Stimulated activated CD4-positive, alpha-beta T cell treated with anti-CD3 and anti-CD28 coated beads, Interleukin-1b, Interleukin-23, amount 100 ng/mL, for 24 hours (primary cell): ENCODE results near the gene ICE1.
"Not testable (repeated sequence)": the region's sequence is repeated elsewhere in the genome, so short reads cannot be mapped to it uniquely, and the experiment has no call there.

Experiments used
- DNase-seq, 4 experiments: peaks; one replicate each; pipeline ENCODE4 v3.0.0-alpha.2; 2020; ENCODE audit warnings: low read depth in 4 of 4, low spot score in 1 of 4

Gene ICE1

GRCh38 chr5:5403741-5404140 lies 18.7 kb upstream of the ICE1 start:
- DNase-seq: no peak

GRCh38 chr5:5404381-5404780 lies 18.1 kb upstream of the ICE1 start:
- DNase-seq: no peak

- no peak for DNase-seq
These were observed 17.0 kb upstream of the ICE1 start for GRCh38 chr5:5405441-5405840.

- no peak for DNase-seq
These were observed 14.6 kb upstream of the ICE1 start for GRCh38 chr5:5407924-5408323.

- DNase-seq: no peak
These were observed 13.2 kb upstream of the ICE1 start for GRCh38 chr5:5409151-5409810.

DNA sequence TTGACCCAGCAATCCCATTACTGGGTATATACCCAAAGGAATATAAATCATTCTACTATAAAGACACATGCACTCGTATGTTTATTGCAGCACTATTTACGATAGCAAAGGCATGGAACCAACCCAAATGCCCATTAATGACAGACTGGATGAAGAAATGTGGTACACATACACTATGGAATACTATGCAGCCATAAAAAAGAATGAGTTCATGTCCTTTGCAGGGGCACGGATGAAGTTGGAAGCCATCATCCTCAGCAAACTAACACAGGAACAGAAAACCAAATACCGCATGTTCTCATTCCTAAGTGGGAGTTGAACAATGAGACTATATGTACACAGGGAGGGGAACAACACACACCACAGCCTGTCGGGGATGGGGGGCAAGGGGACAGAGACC lies 8.6 kb upstream of the ICE1 start:
- not testable (repeated sequence) for DNase-seq

GRCh38 chr5:5414999-5415398 lies 7.5 kb upstream of the ICE1 start:
- DNase-seq: no peak

- DNase-seq: no peak
These were observed 5.7 kb upstream of the ICE1 start for GRCh38 chr5:5416733-5417132.

- no peak for DNase-seq
These were observed 4.5 kb upstream of the ICE1 start for GRCh38 chr5:5418006-5418405.

- DNase-seq: no peak
These were observed 3.7 kb upstream of the ICE1 start for GRCh38 chr5:5418764-5419163.

- DNase-seq: no peak
These were observed 2.9 kb upstream of the ICE1 start for GRCh38 chr5:5419291-5420210.

- no peak for DNase-seq
These were observed 2.2 kb upstream of the ICE1 start for GRCh38 chr5:5420251-5420650.

GRCh38 chr5:5421149-5421960 lies 1.1 kb upstream of the ICE1 start:
- no peak for DNase-seq

GRCh38 chr5:5422819-5423515 lies 490 bp downstream of the ICE1 start:
- DNase-seq: peak in 1 of 4 experiments; percentile 5

GRCh38 chr5:5423586-5423985 lies 1.1 kb downstream of the ICE1 start:
- DNase-seq: no peak

DNA sequence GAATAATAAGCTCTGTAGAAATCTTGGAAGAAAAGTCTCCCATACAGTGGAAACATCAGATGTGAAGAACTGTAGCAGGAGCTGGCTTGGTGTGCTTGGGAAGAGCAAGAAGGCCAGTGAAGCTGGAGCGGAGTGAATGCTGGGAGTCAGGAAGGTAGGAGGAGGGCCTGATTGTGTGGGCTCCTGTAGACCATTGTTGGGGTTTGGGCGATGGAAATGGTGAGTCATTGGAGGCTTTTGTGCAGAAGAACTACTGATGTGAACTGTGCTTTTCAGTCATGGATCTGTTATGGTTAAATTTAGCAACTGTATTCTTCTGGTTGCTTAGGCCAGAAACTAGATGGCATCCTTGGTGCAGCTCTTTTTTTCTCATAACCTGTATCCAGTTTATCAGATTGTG lies 2.3 kb downstream of the ICE1 start:
- DNase-seq: no peak

- DNase-seq: no peak
These were observed 7.7 kb downstream of the ICE1 start for GRCh38 chr5:5430136-5430535.

- no peak for DNase-seq
These were observed 9.7 kb downstream of the ICE1 start for GRCh38 chr5:5432020-5432707.

GRCh38 chr5:5436203-5436760 lies 13.8 kb downstream of the ICE1 start:
- DNase-seq: no peak
